ENCODE results near the gene CANT1.
A peak's percentile ranks its signal among the peaks of the same experiment; 100 is the strongest.
"Not testable (repeated sequence)": the region's sequence is repeated elsewhere in the genome, so short reads cannot be mapped to it uniquely, and the experiment has no call there.

Gene CANT1

DNA sequence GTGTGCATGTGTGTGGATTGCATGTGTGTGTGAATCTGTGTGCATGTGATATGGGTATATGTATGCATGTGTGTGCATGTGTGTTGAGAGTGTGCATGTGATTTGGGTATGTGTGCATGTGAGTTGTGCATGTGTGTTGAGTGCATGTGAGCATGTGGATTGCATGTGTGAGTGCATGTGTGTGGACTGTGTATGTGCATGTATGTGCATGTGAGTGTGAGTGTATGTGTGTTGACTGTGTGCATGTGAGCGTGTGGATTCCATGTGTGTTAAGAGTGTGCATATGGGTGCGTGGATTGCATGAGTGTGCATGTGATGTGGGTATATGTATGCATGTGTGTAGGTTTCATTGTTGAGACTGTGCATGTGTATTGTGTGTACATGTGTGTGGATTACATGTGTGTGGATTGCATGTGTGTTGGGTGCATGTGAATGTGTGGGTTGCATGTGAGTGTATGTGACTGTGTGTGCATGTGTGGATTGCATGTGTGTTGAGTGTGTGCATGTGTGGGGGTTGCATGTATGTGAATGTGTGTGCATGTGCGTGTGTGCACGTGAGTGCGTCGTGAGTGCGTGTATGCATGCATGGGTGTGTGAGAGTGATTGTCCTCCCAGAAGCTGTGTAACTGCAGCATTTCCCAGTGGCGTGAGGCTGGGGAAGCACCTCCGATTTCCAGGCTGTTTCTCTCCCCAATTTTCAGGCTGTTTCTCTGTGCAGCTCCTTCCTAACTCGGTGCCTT lies 33.8 kb upstream of the CANT1 start:
- no peak for DNase-seq

GRCh38 chr17:79042421-79043190 lies 33.0 kb upstream of the CANT1 start:
- DNase-seq: peak; percentile 52 to 64

DNA sequence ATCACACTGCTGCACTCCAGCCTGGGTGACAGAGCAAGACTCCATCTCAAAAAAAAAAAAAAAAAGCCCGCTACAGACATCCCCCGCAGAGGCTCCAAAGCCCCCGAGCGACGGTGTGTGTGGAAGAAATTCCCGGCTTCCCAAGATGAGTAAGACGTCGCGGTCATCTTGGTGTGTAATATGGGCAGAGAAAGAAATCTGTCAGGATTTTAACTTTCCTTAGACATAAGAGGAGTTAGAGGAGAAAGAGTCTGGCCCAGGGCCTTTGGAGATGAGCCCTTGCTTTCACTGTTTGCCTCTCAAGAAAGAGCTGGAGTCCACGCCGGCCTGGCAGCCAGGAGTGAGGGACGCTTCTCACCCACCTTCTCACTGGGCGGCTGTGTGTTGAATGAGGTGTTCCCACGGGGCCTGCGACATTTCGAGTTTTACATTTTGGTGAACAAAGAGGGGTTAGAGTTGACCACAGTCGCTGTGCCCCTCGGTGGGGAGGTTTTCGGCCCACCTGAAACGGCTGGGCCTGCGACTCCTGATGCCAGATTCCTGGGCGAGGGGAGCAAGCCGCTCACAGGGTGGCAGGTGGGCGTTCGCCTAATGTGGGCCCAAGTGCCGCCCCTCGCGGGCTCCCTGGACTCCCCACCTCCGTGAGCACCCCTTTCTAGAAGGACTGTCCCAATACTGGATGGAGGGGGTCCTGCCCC lies 32.3 kb upstream of the CANT1 start:
- DNase-seq: no peak

- no peak for DNase-seq
Measured at GRCh38 chr17:79041041-79041570, 31.5 kb upstream of the CANT1 start.

DNA sequence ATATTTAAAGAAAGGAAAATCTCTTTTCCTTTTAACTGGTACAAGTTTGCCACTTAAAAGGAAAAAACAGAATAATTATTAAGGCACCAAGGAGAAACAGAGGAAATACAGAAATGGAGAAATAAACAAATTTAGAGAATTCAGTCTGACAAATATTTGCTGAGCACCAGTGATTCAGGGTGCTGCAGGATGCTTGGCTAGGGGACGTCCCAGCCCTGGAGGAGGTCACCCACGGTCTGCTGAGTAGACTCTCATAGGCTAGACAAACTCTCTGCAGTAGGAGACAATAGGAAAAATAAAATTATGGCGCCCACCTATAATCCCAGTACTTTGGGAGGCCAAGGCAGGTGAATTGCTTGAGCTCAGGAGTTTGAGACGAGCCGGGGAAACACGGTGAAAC lies 30.3 kb upstream of the CANT1 start:
- DNase-seq: no peak

- no peak for DNase-seq
Measured at GRCh38 chr17:79039171-79039570, 29.6 kb upstream of the CANT1 start.

DNA sequence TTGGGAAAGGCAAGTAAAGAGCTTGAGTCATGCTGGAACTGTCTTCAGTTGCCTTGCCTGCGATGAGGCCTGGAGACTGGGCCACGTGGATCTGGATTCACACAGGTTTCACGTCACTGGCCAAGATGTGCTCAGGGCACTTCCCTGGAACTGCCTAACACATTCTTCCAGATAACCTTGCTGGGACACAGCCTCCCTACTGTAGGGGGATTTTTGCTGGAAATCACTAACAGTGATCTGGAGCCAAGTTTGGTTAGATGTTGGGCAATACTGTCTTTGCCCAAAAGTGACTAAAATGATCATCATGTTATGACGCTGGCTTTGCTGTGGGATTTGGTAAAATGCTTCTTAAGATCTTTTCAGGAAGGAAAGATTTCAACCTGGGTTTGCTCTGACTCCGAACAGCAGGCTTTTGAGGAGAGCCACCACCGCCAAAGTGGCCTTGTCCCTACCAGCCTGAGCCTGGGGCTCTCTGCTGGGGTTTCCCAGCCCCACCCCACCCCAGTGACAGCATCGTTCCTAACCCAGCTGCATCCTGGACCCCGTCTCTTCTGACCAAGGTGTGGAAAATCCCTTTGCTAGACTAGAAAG lies 29.1 kb upstream of the CANT1 start:
- peak; percentile 27 to 39 for DNase-seq

GRCh38 chr17:79036596-79036995 lies 27.0 kb upstream of the CANT1 start:
- peak; percentile 76 to 78 for DNase-seq

DNA sequence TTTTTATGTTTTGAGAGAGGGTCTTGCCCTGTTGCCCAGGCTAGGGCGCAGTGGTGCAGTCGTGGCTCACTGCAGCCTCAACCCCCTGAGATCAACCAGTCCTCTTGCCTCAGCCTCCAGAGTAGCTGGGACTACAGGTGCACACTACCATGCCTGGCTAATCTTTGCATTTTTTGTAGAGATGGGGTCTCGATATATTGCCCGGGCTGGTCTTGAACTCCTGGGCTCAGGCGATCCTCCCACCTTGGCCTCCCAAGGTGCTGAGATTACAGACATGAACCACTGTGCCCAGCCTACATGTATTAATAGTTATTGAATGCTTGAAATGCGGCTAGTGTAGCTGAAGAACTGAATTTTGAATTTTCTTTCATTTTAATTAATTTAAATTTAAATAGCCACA lies 26.6 kb upstream of the CANT1 start:
- no peak for DNase-seq

DNA sequence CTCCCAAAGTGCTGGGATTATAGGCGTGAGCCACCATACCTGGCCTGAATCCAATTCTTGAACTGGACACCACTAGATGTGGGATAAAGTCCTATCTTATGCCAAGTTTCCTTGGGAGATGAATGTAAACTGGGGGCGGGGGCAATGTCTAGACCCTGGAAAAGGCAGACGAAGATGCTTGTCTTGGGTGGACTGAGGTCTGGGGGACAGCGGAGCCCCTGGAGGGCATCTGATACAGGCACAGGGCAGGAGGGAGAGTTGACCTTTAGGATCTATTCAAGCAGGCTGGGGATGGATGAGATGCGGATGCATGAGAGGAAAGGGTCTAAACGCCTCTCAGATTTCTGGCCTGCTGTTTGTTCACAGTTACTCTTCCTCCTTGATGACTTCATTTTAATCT lies 26.1 kb upstream of the CANT1 start:
- no peak for DNase-seq

GRCh38 chr17:79034931-79035485 lies 25.4 kb upstream of the CANT1 start:
- DNase-seq: no peak

- DNase-seq: no peak
Measured at GRCh38 chr17:79033741-79034501, 24.4 kb upstream of the CANT1 start.

- DNase-seq: no peak
Measured at GRCh38 chr17:79033046-79033616, 23.6 kb upstream of the CANT1 start.

DNA sequence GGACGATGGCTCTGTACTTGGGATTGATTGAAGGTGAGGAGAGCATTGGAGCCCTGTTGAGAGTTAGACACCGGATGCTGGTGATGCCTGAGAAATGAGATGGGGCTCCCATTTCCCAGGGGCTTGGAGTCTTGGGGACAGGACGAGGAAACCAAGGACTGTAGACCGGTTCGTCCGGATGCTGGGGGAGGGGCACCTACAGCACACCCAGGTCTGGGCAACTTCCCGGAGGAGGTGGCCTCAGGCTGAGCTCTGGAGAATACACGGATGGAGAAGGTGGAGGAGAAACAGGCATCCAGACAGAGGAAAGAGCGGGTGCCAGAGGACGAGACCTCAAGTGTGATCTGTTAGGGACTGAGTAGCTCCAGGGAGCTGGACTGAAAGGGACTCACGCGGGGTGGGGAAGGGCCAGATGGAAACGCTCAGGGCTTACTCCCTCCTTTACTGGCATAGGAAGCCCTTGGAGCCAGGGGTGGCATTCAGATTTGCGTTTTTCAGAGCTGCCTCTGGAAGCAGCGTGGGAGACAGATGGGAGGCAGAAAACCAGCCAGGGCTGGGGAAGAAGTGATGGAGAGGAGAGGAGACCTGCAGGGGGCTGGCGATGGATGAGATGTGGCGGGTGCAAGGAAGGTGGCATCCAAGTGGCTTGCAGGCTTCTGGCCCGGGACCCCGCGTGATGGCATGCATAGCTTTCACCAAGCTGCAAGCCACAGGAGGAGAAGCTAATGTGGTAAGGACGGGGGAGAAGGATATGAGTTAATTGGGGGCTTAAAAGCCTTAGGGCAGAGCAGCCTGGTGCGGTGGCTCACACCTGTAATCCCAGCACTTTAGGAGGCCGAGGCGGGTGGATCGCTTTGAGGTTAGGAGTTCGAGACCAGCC lies 22.7 kb upstream of the CANT1 start:
- DNase-seq: no peak

- not testable (repeated sequence) for DNase-seq
Measured at GRCh38 chr17:79030636-79031035, 21.1 kb upstream of the CANT1 start.

- no peak for DNase-seq
Measured at GRCh38 chr17:79029327-79030009, 19.9 kb upstream of the CANT1 start.

- no peak for DNase-seq
Measured at GRCh38 chr17:79028496-79029326, 19.1 kb upstream of the CANT1 start.

- DNase-seq: no peak
Measured at GRCh38 chr17:79027925-79028491, 18.4 kb upstream of the CANT1 start.

All from inflammatory macrophage (primary cell).